Omental fat pad (tissue), 4 donors: ENCODE data around the gene KDM6A. TPM values are rescaled to one million over a fixed set of nuclear protein-coding genes. Genes with fewer than 3 reads are reported as not detected.
"Not testable (repeated sequence)": the region's sequence is repeated elsewhere in the genome, so short reads cannot be mapped to it uniquely, and the experiment has no call there.

Source experiments
- ATAC-seq: fragments of 150-250 bp; one replicate; pipeline ENCODE4 v1.9.1; 2016; ENCODE audit warnings: mild to moderate bottlenecking, moderate library complexity; ENCODE audit not compliant: low FRiP score
- DNase-seq: peaks from one replicate; pipeline ENCODE4 v3.0.0-alpha.2; 2019; ENCODE audit warnings: low spot score
- CTCF ChIP-seq, 3 donors: fragments of 450-650 bp; IDR thresholded peaks; one replicate each; pipeline ENCODE4 v1.5.1; 2016 to 2017; ENCODE audit warnings: antibody characterized with exemption in 3 of 3, mild to moderate bottlenecking in 3 of 3, moderate library complexity in 2 of 3
- total RNA-seq, 4 donors: library from RNA; depleted of rRNA; stranded (reverse); fragments of >200 nt; gene quantifications; one replicate each; pipeline ENCODE4 v1.1.0, GENCODE V29; 2016

Gene KDM6A
- total RNA-seq, 4 donors from 2014 or later, result 24.4 to 41.3 (median 29.9) TPM

GRCh38 chrX:44931441-44931973, 58.5 kb downstream of the KDM6A start:
- ATAC-seq, result no peak
- no peak for DNase-seq
- TF ChIP-seq CTCF (IDR thresholded peaks at IDR 0.05), result no peak

GRCh38 chrX:44935172-44935571, 62.2 kb downstream of the KDM6A start:
- TF ChIP-seq CTCF (IDR thresholded peaks at IDR 0.05), result no peak
- no peak for ATAC-seq
- DNase-seq, result no peak

GRCh38 chrX:44935640-44936039, 62.7 kb downstream of the KDM6A start:
- no peak for TF ChIP-seq CTCF (IDR thresholded peaks at IDR 0.05)
- ATAC-seq, result no peak
- no peak for DNase-seq

GRCh38 chrX:44937606-44938005, 64.6 kb downstream of the KDM6A start:
- DNase-seq, result no peak
- no peak for TF ChIP-seq CTCF (IDR thresholded peaks at IDR 0.05)
- no peak for ATAC-seq

- DNase-seq (no peak), ATAC-seq (no peak)
- no peak for TF ChIP-seq CTCF (IDR thresholded peaks at IDR 0.05)
Measured at GRCh38 chrX:44938111-44938510, 65.1 kb downstream of the KDM6A start.

- ATAC-seq, DNase-seq: not testable (repeated sequence)
Measured at GRCh38 chrX:44940541-44940940, 67.6 kb downstream of the KDM6A start.

- TF ChIP-seq CTCF (IDR thresholded peaks at IDR 0.05), result no peak
- DNase-seq (no peak), ATAC-seq (no peak)
Measured at GRCh38 chrX:44943007-44943406, 70.0 kb downstream of the KDM6A start.

- TF ChIP-seq CTCF (IDR thresholded peaks at IDR 0.05), result no peak
- DNase-seq (no peak), ATAC-seq (no peak)
Measured at GRCh38 chrX:44944894-44945293, 71.9 kb downstream of the KDM6A start.
